ENCODE measurements around the gene MPO. TPM values are rescaled to one million over a fixed set of nuclear protein-coding genes. Genes with fewer than 3 reads are reported as not detected.

Gene MPO
- total RNA-seq, 1 donor from 2014 or later: 0.23 TPM

DNA sequence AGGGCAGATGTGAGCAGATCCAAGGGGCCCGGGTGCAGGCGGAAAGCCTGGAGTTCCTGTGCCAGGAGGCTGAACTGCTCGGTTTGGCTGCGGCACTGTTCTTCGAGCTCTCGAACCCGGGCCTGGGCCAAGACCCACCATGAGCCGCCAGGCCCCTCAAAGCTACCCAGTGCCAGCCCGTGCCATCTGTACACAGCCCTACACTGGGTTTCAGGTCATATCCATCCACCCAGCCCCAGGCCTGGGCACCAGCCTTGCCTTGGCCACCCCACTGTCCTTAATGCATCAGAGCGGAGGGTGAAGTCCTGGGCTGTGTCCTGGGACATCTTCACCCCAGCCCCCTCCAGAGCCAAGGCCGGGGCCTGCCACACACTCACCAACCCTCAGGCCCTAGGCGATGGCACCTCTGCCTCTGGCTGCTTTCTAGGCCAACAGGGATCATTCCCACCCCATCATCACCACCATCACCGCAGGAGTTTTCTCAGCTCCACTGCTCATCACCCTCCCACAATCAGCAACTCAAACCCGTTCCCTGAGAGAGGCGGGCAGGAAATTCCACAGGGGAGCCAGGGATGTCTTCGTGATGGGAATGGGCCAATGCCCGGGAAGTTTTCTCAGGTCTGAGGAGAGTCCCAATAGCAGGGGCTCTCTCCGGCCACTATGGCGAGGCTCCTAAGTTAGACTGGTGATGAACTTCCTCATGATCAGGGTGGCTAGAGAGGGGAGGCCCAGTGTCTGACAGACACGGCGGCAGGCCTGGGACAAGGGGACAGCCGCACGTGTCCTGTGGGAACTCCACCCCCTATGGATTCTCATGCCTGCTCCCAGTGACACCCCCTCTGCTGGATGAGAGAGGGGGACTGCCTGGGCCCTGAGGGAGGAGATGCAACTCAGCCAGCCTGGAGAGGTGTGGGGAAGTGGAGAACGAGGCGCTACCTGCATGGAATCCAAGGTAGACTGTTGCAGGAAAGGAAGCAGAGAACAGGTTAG is 38.7 kb upstream of the MPO start:
- DNase-seq (ENCODE audit: low spot score): no peak

DNA sequence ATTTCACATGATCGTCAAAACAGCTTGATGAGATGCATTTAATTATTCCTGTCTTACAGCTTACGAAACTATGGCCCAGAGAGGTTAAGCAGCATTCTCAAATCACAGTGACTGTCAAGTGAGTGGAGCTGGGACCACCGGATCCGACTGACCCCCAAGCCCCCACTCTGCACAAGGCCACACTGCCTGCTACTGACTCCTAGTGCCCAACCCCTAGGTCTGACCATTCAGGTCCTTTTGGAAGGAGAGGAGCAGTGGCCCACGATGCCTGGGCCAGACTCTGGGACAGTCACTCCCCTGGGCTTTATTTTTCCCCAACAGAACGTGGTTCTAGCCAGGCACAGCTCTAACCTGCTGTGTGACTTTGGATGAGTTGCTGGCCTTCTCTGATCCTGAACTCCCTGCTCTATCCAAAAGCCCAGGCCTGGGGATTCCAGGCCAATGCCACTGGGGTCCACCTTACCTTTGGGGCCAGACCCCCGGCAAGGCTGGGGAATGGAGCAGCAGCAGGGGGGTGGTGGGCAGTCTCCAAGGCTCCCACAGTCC is 38.0 kb upstream of the MPO start:
- DNase-seq (ENCODE audit: low spot score): no peak

DNA sequence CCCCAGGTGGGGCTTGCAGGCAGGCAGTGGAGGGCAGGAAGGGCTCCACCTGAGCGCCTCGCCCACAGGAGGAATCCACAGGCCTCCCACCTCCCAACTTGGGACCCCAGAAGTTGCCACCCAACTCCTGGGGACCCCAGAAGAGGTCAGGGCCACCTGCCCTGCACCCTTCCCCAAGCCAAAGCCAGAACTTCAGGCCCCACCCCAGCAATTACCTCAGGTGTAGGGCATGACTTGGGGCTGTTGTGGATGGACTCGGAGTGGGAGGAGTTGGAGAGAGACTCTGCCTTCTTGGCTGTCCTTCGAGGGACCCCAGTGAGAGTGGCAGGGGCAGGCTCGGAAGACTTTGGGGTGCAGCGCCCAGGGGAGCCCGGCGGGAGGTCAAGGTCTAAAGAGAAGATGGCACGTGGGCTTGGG is 37.3 kb upstream of the MPO start:
- peak; percentile 36 for DNase-seq (ENCODE audit: low spot score)

DNA sequence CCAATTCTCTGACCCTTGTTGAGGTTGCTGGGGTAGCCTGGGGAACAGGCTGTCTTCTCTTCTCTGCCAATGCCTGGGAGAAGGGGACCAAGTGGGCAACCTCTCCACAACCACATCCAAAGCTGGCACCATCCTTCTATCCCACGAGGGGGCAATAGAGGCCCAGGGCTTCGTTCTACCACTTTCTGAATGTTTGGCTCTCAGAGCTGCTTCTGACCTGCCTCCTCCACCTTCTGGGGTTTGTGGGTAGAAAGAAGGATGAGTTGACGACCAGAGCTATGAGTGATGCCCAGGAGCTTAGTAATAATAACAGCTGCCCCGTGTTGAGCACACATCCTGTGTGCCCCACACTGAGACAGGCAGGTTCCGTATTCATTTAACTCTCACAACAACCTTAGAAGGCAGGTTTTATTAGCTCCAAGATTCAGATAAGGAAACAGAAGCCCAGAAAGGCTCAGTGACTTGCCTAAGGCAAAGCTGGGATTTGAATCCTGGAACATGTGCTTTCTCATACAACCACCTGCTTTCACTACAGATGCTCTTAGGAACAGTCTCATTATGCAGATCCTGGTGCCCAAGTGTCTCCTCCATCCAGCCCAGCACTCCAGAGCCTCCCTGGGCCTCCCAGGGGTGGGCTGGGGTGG is 36.8 kb upstream of the MPO start:
- peak; percentile 56 for DNase-seq (ENCODE audit: low spot score)

DNA sequence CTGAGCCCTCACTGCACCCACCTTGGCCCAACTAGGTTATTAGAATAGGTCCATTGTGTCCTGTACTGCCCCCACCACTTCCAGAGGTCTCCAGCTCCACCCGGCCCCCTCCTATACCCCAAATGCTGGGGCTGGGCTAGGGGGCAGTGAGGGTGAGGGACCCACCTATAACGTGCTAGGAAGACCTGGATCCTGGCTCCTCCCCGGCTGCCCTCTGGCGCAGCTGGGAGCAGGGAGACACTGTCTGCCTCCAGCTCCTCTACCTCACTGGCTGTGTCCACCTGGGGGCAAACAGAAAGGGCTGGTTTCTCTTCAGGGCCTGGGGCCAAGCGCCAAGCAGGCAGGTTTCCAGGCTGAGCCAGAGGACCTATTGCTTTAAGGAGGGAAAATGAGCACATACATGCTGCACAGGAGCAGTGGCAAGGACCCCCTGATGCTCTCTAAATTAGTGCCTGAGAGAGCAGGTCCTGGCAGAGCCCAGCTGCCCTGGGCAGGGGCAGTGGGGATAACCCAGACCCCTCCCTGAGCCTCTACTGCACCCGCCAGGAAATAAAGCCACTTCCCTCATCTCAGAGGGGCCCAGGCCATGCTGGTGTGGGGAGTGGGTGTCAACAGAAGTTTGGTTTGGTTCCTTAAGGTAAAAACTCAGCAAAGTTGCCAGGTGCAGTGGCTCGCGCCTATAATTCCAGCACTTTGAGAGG is 35.7 kb upstream of the MPO start:
- peak; percentile 34 for DNase-seq (ENCODE audit: low spot score)

DNA sequence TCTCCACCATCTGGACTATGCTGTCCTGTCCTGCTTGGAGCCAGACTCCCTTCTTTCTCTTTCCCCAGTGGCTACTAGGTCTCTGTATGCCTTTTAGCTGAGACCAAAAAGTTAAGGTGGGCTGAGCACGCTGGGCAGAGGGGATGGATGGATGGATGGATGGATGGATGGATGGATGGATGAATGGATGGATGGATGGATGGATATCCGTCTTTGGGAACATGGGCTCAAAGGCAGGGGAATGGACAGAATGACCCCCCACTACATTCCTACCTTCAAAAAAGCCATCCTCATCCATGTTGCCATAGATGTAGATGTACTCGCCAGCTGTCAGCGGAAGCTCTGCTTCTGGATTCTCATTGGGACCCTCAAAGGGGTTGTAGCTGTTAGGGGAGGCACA is 35.0 kb upstream of the MPO start:
- no peak for DNase-seq (ENCODE audit: low spot score)

DNA sequence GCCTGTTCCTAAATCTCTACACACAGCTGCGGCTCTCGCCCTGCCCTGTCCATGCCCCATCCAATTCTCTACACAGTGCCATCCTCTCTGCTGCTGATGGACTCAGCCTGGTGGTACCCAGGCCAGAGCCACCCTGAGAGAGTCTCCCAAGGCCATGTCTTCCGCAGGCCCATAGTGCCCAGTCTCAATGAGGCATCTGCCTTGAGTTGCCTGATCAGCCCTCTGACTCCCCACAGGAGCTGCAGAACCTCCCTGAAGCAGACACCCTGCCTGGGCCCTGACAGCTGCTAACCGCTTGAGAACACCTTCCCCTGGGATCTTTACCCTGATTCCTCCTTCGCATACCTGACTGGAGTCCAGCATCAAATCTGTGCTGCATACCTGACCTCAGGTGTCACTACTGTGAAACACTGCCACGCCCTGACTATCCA is 34.6 kb upstream of the MPO start:
- DNase-seq (ENCODE audit: low spot score): peak; percentile 25

DNA sequence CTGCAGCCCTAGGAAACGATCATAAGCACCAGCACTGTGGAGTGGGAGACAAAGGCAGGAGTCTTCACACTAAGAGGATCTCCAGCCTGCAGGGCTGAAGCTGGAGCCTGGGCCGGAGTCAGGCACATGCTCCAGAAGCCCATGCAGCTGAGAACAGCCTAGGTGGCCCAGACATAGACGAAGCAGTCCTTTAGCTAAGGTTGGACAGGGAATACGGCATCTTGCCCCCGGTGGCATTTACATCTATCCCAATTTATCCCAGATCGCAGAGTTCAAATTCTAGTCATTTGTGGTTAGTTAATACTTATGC is 33.9 kb upstream of the MPO start:
- DNase-seq (ENCODE audit: low spot score): no peak

DNA sequence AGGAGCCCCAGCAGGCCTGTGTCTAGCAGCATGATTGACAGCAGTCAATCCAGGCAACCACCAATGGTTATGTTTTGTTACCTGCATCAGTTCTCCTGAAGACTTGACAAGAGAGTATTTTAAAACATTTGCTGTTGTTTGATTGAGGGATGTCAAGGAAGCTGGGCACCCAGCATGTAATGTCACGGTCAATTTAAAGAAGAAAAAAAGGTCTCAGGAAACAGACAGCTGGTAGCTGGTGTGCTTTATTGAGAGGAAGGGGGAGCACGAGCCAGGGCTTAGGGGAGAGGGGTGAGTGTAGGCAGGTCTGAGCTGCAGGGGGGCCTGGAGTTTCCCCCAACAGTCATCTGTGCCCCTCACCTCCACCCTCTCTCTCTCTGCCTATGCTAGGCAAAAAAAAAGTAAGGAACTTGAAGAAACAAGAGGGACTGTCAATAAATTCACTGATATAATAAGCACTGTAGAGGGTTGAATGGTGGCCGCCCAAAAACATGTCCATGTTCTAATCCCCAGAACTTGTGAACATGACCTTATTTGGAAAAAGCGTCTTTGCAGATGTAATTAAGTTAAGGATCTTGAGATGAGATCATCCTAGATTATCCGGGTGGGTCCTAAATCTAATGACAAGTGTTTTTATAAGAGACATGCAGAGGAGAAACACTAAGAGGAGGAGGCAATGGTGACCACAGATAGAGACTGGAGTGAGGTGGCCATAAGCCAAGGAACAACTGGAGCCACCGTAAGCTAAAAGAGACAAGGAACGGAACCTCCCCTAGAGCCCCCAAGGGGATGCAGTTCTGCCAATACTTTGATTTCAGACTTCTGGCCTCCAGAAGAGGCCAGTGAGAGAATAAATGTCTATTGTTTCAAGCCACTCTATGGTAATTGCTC is 33.3 kb upstream of the MPO start:
- peak; percentile 33 for DNase-seq (ENCODE audit: low spot score)

DNA sequence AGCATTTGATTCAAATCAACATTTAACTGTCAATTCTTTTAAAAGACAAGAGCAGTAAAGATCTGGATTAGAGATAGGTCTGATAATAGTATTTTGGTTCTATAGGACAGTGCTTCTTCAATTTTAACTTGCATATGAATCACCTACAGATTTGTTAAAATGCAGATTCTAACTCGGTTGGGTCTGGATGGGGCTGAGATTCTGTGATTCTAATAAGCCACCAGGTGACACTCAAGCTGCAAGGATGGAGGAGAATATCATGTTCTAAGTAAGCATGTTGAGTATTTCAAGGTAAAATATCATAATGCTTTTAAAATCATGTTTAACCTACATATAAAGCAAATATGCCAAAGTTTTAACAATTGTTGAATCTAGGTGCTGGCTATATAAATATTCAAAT is 32.1 kb upstream of the MPO start:
- no peak for DNase-seq (ENCODE audit: low spot score)

DNA sequence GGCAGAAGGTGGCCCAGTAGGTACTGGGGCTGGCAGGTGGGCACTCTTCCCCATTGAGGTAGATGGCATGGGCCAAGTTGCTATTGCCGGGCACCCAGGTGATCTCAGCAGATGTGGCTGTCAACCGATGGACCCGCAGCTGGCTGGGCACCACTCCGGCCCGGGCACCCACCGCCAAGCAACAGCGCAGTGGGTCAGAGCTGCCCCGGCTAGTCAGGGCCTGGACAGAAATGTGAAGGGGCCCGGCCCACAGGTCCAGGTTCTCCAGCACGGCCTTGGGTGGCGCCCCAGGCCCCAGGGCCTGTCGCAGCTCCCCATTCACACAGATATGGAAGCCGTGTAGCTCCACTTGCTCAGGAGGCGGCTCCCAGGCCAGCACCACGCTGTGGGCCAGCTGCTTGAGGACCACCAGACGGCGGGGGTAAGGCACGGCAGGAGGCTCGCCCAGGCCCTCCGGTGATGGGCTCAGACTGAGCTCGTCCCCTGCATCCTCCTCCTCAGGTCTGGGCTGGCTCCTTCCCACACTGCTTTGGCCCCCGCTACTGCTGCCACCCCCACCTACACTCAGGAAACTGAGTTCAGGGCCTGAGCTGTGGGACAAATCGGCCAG is 31.4 kb upstream of the MPO start:
- peak; percentile 40 for DNase-seq (ENCODE audit: low spot score)

DNA sequence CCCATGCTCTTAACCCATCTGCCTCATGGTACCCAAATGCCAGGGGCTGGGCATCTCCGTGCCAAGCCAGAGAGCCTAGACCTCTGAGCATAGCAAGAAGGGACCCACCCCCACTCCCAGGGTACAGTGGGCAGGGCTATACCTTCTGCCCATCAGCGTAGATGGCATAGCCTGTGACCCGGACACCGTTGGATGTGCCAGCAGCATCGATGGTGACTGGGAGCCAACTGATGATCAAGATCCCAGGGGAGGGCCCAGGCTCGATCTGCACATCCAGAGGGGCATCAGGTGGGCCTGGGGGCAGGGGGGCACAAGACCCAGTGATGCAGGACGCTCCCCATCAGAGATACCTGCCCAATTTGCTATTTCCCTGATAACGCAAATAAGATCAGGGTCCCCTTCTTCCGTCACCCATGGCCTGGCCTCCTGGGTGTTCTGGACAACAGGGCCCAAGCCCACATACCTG is 30.7 kb upstream of the MPO start:
- peak; percentile 27 for DNase-seq (ENCODE audit: low spot score)

DNA sequence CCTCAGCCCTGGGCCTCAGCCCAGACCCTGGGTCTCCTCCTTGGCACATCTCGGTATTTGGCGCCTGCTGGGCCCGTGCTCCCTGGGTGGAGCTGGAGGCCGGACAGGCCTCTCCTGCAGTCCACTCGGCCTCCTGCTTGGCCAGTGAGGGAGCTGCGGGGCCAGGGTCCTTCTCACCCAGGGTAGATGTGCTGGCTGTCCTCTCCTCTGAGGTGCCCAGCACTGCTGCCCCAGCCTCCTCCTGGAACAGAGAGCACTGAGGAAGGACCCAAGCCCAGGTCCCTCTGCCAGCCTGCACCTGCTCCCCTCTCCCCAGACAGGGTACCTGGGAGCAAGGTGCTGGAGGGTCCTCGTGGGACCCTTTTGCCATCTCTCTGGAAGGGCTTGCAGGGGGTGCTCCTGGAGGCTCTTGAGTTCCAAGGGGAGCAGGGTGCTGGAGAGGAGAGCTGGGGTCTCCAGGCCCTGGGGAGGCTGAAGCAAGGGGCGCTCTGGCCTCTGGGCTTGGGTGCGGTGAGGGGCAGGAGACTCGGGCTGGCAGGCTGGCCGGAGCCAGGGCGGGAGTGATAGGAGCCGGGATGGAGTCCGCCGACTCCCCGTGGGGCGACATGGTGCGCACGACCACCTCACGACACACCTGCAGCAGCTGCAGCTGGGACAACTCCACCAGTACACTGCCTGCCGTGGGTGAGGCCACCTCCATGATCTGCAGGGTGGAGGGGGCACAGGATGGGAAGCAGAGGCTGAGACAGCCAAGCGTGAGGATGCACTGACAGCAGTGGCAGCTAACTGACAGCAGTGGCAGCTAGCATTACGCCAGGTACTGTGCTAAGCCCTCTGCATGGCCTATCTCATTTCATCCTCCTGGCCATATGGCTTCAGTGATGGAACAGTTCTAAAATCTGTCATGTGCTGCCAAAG is 30.0 kb upstream of the MPO start:
- DNase-seq (ENCODE audit: low spot score): peak; percentile 36

DNA sequence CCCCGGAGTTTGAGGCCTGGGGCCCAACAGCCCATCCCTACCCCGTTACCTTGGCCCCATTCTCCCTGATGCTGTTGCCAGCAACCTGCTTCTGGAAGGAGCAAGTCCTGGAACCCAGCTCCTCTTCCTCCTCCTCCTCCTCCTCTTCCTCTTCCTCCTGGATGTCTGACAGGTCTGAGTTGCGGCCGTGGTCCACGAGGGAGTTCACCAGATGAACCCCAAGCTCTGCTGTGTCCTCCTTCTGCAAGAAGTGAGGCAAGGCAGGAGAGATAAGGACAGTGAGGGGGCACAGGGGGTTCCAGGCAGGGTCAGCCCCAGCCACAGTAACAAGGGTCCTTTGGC is 29.2 kb upstream of the MPO start:
- DNase-seq (ENCODE audit: low spot score): no peak

DNA sequence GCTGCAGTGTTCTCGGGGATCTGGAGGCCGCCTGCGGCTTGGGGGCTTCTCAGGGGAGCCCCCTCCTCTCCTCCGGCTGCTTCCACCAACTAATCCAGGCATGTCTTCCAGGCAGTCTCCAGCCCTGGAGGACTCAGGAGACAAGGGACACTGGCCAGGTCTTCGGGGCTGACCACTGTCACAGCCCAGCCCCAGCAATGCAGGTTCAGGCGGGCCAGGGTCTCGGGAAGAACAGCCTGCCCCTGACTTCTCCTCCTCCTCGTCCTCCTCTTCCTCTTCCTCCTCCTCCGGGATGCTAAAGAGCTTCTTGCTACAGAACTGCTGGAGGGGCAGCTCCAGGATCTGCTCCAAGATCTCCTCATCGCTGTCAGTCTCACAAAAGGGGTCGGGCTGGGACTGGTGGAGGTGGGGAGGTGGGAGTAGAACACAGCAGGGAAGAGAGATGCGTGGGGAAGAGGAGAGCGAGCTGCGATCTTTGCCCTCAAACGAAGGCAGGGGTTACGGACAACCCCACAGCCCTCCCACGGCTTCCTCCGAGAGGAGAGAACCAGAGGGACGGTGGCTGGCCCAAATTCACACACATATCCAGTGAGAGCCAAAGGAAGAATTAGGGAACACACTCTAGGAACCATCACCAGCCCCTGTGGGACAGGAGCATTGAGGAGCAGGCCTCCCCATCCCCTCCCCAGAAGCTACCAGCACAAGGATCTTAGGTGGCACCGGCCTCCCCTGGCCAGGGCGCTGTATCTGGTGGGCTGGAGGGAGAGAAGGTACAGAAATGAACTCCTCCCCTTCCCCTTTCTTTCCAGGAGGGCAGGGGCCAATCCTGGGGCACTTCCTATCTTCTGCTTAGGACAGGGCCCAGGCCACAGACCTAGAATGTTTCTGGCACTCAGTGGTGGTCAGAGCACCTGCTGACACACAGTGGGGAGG is 28.5 kb upstream of the MPO start:
- peak; percentile 34 for DNase-seq (ENCODE audit: low spot score)

DNA sequence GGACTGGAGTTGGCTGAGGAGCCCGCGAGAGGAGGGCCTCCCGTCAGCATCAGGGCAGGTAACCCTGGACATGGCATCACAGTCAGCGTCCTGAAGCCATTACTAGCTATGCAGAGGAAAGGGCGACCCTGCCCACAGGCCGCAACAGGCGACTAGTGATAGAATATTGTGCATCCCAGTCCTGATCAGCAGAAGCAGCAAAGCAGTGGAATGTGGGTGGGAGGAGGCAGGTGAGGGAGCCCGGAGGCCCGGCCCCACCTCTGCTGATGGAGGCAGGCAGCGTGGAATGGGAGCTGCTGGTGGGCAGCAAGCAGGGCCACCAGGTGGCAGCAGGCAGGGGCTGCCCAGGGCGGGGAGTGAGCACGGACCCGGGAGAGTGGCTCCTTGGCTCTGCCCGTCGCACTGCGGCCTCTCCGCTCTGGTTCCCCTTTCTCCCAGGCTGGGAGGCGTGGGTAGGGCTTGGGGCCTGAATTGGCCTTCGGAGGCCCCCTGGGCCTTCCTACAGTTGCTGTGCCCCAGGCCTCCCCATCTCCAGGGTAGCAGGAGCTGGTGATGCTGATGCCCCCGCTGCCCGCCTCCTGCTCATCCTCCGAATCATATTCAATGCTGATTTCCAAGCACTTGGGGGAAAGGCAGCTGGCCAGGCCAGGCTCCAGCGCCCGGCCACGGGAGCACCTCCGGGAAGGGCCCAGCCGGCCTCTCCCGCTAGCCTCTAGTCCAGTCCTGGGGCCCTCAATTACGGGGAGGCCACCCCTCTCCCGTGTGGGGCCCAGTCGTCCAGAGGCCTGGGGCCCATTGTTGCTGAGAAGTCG is 27.6 kb upstream of the MPO start:
- peak; percentile 27 for DNase-seq (ENCODE audit: low spot score)

DNA sequence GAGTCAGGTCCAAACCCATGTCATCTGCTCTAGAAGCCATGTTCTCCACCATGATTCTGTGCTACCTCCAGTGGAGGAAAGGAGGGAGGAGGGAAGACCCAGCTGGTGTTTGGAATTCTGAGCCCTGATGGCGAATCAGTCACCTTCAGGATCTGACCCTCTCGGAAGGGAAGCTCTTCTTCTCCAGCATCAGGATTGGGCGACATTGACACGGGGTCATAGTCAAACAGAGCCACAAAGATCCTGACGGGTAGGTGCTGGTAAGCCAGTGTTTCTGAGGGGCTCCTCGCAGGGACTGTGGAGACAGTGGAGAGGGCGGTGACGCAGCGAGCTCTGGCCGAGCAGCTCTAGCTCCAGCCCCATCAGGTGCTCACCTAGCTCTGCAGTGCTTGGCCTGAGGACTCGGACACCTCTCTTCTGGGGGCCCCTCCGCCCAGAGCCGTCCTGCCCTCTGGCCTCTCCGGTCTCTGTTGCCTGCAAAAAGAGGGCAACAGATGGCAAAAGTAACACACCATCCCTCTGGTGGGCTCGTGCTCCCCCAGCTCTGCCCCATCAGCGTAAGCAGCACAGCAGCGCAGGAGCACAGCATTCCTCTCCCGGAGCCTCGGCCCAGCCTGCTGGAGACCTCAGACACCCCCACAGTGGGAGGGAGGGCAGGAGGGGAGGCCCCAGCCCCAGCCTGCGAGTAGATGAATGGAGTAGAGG is 26.9 kb upstream of the MPO start:
- DNase-seq (ENCODE audit: low spot score): no peak

Measured in ureter (tissue), 1 donor.